ENCODE results near the gene SAMD10.
"Not testable (repeated sequence)": the region's sequence is repeated elsewhere in the genome, so short reads cannot be mapped to it uniquely, and the experiment has no call there.

Gene SAMD10

DNA sequence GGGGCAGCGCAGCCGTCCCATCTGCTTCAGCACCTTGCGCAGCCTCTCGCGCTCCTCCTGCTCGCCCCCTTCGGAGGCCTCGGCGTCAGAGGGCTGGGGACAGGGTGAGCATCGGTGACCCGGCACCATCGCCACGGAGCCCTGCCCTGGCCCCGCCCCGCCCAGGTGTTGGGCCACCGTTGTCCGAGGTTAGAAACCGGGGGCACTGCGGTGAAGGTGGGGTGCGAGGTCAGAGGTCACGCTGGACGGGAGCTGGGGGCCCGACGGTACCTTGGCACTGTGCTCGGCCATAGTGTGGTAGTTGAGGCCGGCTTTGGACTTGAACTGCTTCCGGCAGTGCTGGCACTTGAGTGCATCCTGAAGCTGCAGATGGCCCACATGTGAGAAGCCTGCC lies 16.1 kb downstream of the SAMD10 start:
- Mint-ChIP-seq H3K36me3 (ENCODE audit: low read depth) (peaks cover 14% of the 10 kb centered on the region), H3K9me3 (no peaks in the 10 kb centered on the region)
- TF ChIP-seq, protein P1, sequence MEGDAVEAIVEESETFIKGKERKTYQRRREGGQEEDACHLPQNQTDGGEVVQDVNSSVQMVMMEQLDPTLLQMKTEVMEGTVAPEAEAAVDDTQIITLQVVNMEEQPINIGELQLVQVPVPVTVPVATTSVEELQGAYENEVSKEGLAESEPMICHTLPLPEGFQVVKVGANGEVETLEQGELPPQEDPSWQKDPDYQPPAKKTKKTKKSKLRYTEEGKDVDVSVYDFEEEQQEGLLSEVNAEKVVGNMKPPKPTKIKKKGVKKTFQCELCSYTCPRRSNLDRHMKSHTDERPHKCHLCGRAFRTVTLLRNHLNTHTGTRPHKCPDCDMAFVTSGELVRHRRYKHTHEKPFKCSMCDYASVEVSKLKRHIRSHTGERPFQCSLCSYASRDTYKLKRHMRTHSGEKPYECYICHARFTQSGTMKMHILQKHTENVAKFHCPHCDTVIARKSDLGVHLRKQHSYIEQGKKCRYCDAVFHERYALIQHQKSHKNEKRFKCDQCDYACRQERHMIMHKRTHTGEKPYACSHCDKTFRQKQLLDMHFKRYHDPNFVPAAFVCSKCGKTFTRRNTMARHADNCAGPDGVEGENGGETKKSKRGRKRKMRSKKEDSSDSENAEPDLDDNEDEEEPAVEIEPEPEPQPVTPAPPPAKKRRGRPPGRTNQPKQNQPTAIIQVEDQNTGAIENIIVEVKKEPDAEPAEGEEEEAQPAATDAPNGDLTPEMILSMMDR (IDR thresholded peaks at IDR 0.05; ENCODE audit: unreplicated experiment in 3 of 3), result no peak

DNA sequence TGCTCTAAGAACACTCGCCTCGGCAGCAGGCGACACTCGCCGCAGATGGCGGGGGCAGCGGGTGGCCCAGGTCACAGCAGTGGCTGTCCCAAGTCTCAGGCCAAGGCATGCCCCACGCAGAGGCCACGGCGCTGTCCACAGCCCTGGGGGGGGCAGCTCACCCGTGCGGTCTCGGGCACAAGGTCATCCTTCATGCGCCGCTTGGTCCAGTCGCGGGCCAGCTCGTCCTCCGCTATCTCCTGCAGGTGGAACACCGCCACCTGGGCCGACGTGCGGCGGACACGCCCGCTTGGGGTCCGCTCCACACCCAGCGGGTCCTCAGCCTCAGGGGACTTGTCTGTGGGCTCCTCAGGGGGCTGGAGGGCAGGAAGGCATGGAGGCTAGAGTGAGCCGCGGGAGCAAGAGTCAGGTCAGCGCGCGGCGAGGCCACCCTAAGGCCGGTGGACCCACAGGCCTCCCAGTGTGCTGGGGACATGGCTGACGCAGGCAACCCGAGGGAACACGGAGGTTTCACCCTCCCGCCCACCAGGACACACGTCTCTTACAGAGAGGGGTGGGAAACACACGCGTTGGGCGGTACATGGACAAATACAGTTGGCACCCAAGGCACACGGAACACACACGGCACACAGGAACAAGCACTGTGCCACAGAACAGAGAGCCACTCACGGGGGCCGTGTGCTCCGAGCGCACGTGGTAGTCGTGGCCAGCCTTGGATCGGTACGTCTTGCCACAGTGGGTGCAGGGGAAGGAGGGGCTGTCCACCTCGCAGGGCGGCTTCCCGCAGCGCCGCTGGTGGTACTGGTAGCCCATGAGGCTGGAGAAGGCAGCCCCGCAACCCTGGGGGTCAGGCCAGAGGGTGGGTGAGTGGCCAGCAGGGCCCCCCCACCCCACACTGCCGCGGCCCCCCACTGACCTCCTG lies 16.8 kb downstream of the SAMD10 start:
- H3K4me1 Mint-ChIP-seq, result no peaks in the 10 kb centered on the region
- H3K27me3 Mint-ChIP-seq (ENCODE audit: low read depth), result no peaks in the 10 kb centered on the region
- H3K36me3 Mint-ChIP-seq (ENCODE audit: low read depth), result peaks cover 14% of the 10 kb centered on the region
- no peak overlapping the region for H3K4me3 Mint-ChIP-seq
- no peaks in the 10 kb centered on the region for H3K9me3 Mint-ChIP-seq
- TF ChIP-seq, protein P1 (IDR thresholded peaks at IDR 0.05; ENCODE audit: unreplicated experiment in 3 of 3), result no peak
- no peak overlapping the region for H3K27ac Mint-ChIP-seq

More for the DNA sequence above, 16.1 kb downstream of the SAMD10 start:
- H3K4me1 Mint-ChIP-seq, result no peaks in the 10 kb centered on the region
- no peak overlapping the region for H3K27ac Mint-ChIP-seq
- no peak overlapping the region for H3K4me3 Mint-ChIP-seq
- H3K27me3 Mint-ChIP-seq (ENCODE audit: low read depth), result no peaks in the 10 kb centered on the region

DNA sequence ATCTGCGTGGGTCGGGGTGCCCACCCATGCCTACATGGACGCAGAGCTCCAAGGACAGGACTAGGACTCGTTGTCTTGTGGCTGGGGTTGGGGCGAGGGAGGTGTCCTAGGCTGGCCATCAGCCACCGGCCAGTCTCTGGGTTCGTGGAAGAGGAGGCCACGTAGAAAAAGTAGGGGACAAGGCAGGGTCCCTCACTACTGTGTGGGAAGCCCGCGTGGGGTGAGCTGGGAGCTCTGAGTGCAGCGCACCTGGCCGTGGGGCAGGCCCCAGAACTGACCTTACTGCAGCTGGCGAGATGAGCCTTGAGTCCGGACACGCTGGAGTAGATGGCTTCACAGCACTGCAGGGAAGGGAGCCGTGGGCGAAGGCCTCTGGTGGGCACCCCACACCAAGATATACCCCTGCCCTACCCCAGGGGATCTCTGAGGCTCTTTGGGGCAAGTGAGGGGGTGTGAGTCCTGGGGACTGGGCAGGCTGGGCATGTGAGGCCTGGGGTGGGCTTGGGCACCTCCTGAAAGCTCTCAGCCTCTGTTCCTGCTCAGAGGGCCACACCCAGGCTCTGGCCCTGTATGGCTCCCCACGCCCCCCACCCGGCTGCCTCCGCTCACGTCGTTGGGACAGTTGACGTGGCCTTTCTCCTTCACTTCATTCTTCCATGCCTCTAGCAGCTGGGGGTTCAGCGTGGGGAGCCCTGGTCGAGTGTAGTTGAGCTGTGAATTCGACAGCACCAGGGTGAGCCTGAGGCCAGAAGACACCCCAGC lies 17.6 kb downstream of the SAMD10 start:
- TF ChIP-seq, protein P1 (IDR thresholded peaks at IDR 0.05; ENCODE audit: unreplicated experiment in 3 of 3), result no peak
- no peaks in the 10 kb centered on the region for H3K27me3 Mint-ChIP-seq (ENCODE audit: low read depth)
- H3K4me3 Mint-ChIP-seq, result no peak overlapping the region
- H3K27ac Mint-ChIP-seq, result no peak overlapping the region
- peaks cover 14% of the 10 kb centered on the region for H3K36me3 Mint-ChIP-seq (ENCODE audit: low read depth)
- H3K4me1 Mint-ChIP-seq, result peaks cover 5% of the 10 kb centered on the region
- H3K9me3 Mint-ChIP-seq, result no peaks in the 10 kb centered on the region

GRCh38 chr20:63960654-63961621 lies 18.5 kb downstream of the SAMD10 start:
- H3K4me1 Mint-ChIP-seq; H3K27ac Mint-ChIP-seq; H3K9me3 Mint-ChIP-seq; H3K27me3 Mint-ChIP-seq (ENCODE audit: low read depth); H3K4me3 Mint-ChIP-seq; H3K36me3 Mint-ChIP-seq (ENCODE audit: low read depth): not testable (repeated sequence)

DNA sequence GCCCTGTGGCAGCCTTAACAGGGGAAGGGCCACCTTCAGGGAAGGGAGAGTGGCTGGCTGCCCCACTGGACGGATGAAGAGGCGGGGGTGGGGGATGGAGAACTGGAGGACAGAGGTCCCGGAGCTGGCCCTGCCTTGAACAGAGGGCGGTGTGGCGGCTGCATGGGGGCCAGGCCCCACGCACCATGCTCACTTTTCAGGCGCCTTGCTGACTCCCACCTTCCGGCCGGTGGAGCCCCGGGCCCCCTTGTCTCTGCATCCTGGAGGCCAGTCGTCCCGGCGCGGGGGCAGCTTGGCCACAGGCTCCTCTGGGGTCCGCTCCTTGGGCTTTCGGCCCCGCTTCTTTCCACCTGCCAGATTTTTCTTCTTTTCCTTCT lies 19.8 kb downstream of the SAMD10 start:
- peaks cover 4% of the 10 kb centered on the region for H3K36me3 Mint-ChIP-seq (ENCODE audit: low read depth)
- no peaks in the 10 kb centered on the region for H3K9me3 Mint-ChIP-seq
- peaks cover 5% of the 10 kb centered on the region for H3K4me1 Mint-ChIP-seq
- H3K27me3 Mint-ChIP-seq (ENCODE audit: low read depth), result no peaks in the 10 kb centered on the region
- H3K27ac Mint-ChIP-seq, result no peak overlapping the region
- TF ChIP-seq, protein P1 (IDR thresholded peaks at IDR 0.05; ENCODE audit: unreplicated experiment in 3 of 3), result no peak
- no peak overlapping the region for H3K4me3 Mint-ChIP-seq

Measured in nephron (organoid).